K562 (cell line): ENCODE data around the gene SORCS2. TPM values are rescaled to one million over a fixed set of nuclear protein-coding genes. Genes with fewer than 3 reads are reported as not detected.

Experiments
- ATAC-seq: fragments of 200-7000 bp; cut with Tn5 transposase; 3 replicates; pipeline ENCODE4 v1.9.1; 2020; ENCODE audit warnings: moderate library complexity
- BruUV-seq: library from RNA; stranded (reverse); fragments of 400-500 nt; replicated peaks from 2 replicates; lab custom pipeline; 2021; lab: Mats Ljungman, UMichigan
- CTCF ChIA-PET: fragments of 300-600 bp; formaldehyde crosslinking; extraction: SDS; loops from one replicate; lab custom pipeline; 2021; ENCODE audit warnings: low intra/inter-chr PET ratio; lab: Yijun Ruan, JAX
- POLR2A ChIA-PET: fragments of 300-600, 350-650 bp; sonication (Branson Sonifier 250); formaldehyde crosslinking; extraction: SDS; loops from one replicate; lab custom pipeline; 2021; ENCODE audit warnings: antibody characterized with exemption, inconsistent platforms; lab: Yijun Ruan, JAX
- DNase-seq, 4 experiments: peaks; one replicate each; pipeline versions ENCODE4 v3.0.0 to v3.0.0-alpha.2; 2011 to 2018; ENCODE audit warnings: low spot score in 3 of 4, mixed read lengths in 3 of 4; ENCODE audit errors: extremely low read depth in 1 of 4
- FAIRE-seq: peaks from 2 replicates; lab custom pipeline; 2011; peaks lifted over from hg19 to GRCh38; lab: Jason Lieb, UNC
- H2AFZ ChIP-seq: 2 replicates; pipeline ENCODE4 v1.6.0; 2011; ENCODE audit warnings: low read depth, low read length, control low read depth, inconsistent platforms
- H3K27ac ChIP-seq: fragments of 200-600 bp; 3 replicates; pipeline ENCODE4 v1.8.0; 2011; ENCODE audit warnings: low read depth, mild to moderate bottlenecking, control low read depth, inconsistent platforms, low read length, moderate library complexity, mixed read lengths; ENCODE audit errors: extremely low read depth
- H3K27me3 ChIP-seq, 2 experiments: fragments of 300-600 bp in 1 of 2; 2 replicates in 1 of 2; 3 replicates in 1 of 2; pipeline versions ENCODE4 v1.6.0 to v1.8.0; 2011; ENCODE audit warnings: inconsistent platforms in 2 of 2, low read length in 2 of 2, mild to moderate bottlenecking in 1 of 2, mixed read lengths in 1 of 2, moderate library complexity in 1 of 2; ENCODE audit not compliant: control insufficient read depth in 2 of 2, insufficient read depth in 2 of 2
- H3K36me3 ChIP-seq: fragments of 300-600 bp; 3 replicates; pipeline ENCODE4 v1.8.0; 2011; ENCODE audit warnings: mild to moderate bottlenecking, low read length, inconsistent platforms; ENCODE audit not compliant: control insufficient read depth, insufficient read depth
- H3K4me1 ChIP-seq, 2 experiments: fragments of 200-600 bp in 1 of 2; replicated peaks in 1 of 2; 2 replicates in 1 of 2; 3 replicates in 1 of 2; pipeline versions ENCODE4 v1.5.1 to v1.8.0; 2011; ENCODE audit warnings: inconsistent platforms in 2 of 2, low read length in 2 of 2, mild to moderate bottlenecking in 1 of 2, mixed read lengths in 1 of 2, moderate library complexity in 1 of 2; ENCODE audit not compliant: control insufficient read depth in 2 of 2, insufficient read depth in 2 of 2
- H3K4me2 ChIP-seq: 2 replicates; pipeline ENCODE4 v1.6.1; 2011; ENCODE audit warnings: low read length, control low read depth, inconsistent platforms, mixed read lengths; ENCODE audit not compliant: insufficient read depth
- H3K4me3 ChIP-seq: fragments of 200-600 bp; sonication (generic), shearing (Covaris generic); 2 replicates; pipeline ENCODE4 v1.5.1; 2016; ENCODE audit warnings: control low read depth, inconsistent platforms
- H3K79me2 ChIP-seq: fragments of 200-600 bp; 3 replicates; pipeline ENCODE4 v1.8.0; 2011; ENCODE audit warnings: low read length, inconsistent platforms; ENCODE audit not compliant: control insufficient read depth, insufficient read depth
- H3K9ac ChIP-seq, 2 experiments: 2 replicates each; pipeline versions ENCODE4 v1.6.0 to v1.6.1; 2011; ENCODE audit warnings: low read depth in 2 of 2, low read length in 2 of 2, control low read depth in 1 of 2, inconsistent platforms in 1 of 2, mild to moderate bottlenecking in 1 of 2, mixed read lengths in 1 of 2; ENCODE audit not compliant: insufficient read depth in 1 of 2
- H3K9me1 ChIP-seq: one replicate; pipeline ENCODE4 v1.6.0; 2011; ENCODE audit warnings: inconsistent platforms, mild to moderate bottlenecking, low read length, moderate library complexity; ENCODE audit not compliant: control insufficient read depth, insufficient read depth
- H3K9me3 ChIP-seq: replicated peaks from 2 replicates; pipeline ENCODE4 v1.5.1; 2011; ENCODE audit warnings: low read depth, low read length, inconsistent platforms; ENCODE audit not compliant: control insufficient read depth, insufficient read depth
- H4K20me1 ChIP-seq: replicated peaks from 2 replicates; pipeline ENCODE4 v1.6.1; 2011; ENCODE audit warnings: low read length, inconsistent platforms, mixed read lengths; ENCODE audit not compliant: control insufficient read depth, insufficient read depth
- IFI16 ChIP-seq: fragments of 250-450 bp; sonication (Bioruptor Pico); IDR thresholded peaks from 2 replicates; pipeline ENCODE4 v2.1.2; 2022; ENCODE audit warnings: mild to moderate bottlenecking, inconsistent platforms
- OTX1 ChIP-seq: fragments of 450-650 bp; formaldehyde crosslinking; IDR thresholded peaks from 2 replicates; pipeline ENCODE4 v1.4.0; 2022; ENCODE audit warnings: mild to moderate bottlenecking
- TAF15 ChIP-seq: fragments of 200-400 bp; formaldehyde crosslinking; IDR thresholded peaks from 2 replicates; pipeline ENCODE4 v1.6.1; 2017; ENCODE audit warnings: mild to moderate bottlenecking, low read depth, low read length, moderate library complexity
- U2AF1 ChIP-seq: fragments of 200-400 bp; formaldehyde crosslinking; optimal IDR thresholded peaks from 2 replicates; pipeline ENCODE3; 2017; ENCODE audit warnings: mild to moderate bottlenecking, low read depth, low read length, moderate library complexity
- ZNF583 ChIP-seq: fragments of 250-450 bp; sonication (Bioruptor Pico); IDR thresholded peaks from 2 replicates; pipeline ENCODE4 v1.4.0; 2020
- WGBS: fragments of 100-300 bp; shearing (Covaris generic); methylation state at CpG from one replicate; pipeline ENCODE4 v1.1.6; 2016; ENCODE audit warnings: low coverage, mixed read lengths; ENCODE audit not compliant: insufficient coverage; ENCODE audit errors: missing lambda C conversion rate; 5-methylcytosine and 5-hydroxymethylcytosine counted together
- in situ Hi-C: fragments of 300-500 bp; cut with MboI; formaldehyde crosslinking; loops from 4 replicates; pipeline ENCODE4 v1.15.0; 2018; ENCODE audit warnings: inconsistent platforms, mixed read lengths
- intact Hi-C: fragments of 100-400 bp; cut with micrococcal nuclease; formaldehyde crosslinking; loops from 2 replicates; pipeline ENCODE4 v1.14.2; 2022
- polyA plus RNA-seq, 8 experiments: library from polyadenylated mRNA; depleted of rRNA in 4 of 8; stranded (reverse) in 5 of 8; unstranded in 3 of 8; fragments of >200 nt; fragmentation: Nextera tagmentation in 2 of 8; fragmentation: Illumina TruSeq in 1 of 8; extraction: Ambion mirVana in 2 of 8; extraction: Trizol in 1 of 8; gene quantifications; 2 replicates each; pipeline versions ENCODE4 v1.2.1 to v1.2.3, GENCODE V29; 2011 to 2014; ENCODE audit warnings: inconsistent platforms in 1 of 8, missing spikeins in 1 of 8
- total RNA-seq, 7 experiments: library from RNA; depleted of rRNA in 6 of 7; stranded (reverse); fragments of >200 nt in 6 of 7; fragmentation: Illumina TruSeq in 2 of 7; extraction: Trizol in 2 of 7; gene quantifications; 2 replicates each; pipeline versions ENCODE4 v1.2.1 to v1.2.3, GENCODE V29; 2011 to 2021; ENCODE audit warnings: low replicate concordance in 1 of 7
- TF ChIP-seq, protein P1 (sequence below): IDR thresholded peaks from 2 replicates; pipeline ENCODE4 v1.6.1; 2014; ENCODE audit warnings: antibody characterized with exemption

SORCS2 gene
- total and polyA plus RNA-seq, 9 of the 15 experiments (the other 6 are each of a cell fraction or from before 2014, with no cell fraction given), result not detected

DNA sequence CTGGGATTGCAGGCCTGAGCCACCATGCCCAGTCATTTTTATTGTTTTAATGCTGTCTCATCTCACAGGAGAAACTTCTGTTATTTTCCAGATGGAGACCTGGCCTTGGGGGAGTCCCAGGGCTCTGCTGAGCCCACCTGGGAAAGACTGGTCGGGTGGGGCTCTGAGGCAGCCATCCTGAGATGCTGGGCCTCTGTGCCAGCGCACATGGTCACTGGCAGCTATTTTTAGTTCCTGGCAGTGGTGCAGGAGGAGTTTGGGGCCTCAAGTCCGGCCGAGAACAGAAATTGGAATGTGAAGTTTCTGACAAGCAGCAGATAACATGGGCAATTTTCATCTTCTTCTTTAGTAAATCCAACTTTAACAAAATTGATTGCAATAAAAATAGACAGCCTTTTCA, 44.5 kb downstream of the SORCS2 start:
- intact Hi-C loops, result no loop called here
- Histone ChIP-seq H3K4me3 (no peak overlapping the region), H3K9me1 (no peaks in the 10 kb centered on the region), H3K4me2 (no peak overlapping the region), H3K79me2 (no peaks in the 10 kb centered on the region), H3K9me3 (peaks cover 6% of the 10 kb centered on the region), H3K9ac (no peak overlapping the region), H2AFZ (no peak overlapping the region), H3K4me1 (no peaks in the 10 kb centered on the region), H3K27me3 (peaks cover 0 to 45% of the 10 kb centered on the region in 2 experiments; a peak in 3 of 5 replicates), H3K36me3 (no peaks in the 10 kb centered on the region), H4K20me1 (0 out of 2 replicates have a peak, but pooled peaks cover 9% of the 10 kb centered on the region), H3K27ac (no peak overlapping the region)
- ATAC-seq (no peak), FAIRE-seq (no peak), DNase-seq (no peak)
- TF ChIP-seq, protein P1, sequence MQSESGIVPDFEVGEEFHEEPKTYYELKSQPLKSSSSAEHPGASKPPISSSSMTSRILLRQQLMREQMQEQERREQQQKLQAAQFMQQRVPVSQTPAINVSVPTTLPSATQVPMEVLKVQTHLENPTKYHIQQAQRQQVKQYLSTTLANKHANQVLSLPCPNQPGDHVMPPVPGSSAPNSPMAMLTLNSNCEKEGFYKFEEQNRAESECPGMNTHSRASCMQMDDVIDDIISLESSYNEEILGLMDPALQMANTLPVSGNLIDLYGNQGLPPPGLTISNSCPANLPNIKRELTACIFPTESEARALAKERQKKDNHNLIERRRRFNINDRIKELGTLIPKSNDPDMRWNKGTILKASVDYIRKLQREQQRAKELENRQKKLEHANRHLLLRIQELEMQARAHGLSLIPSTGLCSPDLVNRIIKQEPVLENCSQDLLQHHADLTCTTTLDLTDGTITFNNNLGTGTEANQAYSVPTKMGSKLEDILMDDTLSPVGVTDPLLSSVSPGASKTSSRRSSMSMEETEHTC, result no peak
- no peak for TF ChIP-seq IFI16 (CRISPR knock-in tag)
- ChIA-PET POLR2A (no interaction called here), CTCF (no interaction called here)
- in situ Hi-C loops, result no loop called here
- BruUV-seq, result no TSS peak
- 0% methylated on average over 4 of the region's 4 CpGs for WGBS

DNA sequence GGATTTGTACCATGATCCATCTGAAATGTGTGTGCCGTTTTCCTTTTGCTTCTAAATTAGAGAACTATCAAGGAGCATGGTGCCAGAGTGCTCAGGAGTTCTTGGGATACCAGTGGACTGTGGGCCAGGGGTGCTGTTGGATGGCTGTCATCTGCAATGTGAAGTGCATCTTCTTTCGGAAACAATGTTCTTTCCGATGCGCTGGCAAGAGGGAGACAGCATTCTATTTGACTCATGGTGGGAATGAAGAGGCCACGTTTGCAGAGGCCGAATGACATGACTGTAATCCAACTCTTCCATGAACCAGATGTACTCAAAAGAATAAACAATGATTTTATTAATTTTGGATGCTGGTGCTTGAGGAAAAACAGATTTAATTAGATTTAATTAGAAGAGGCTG, 45.5 kb downstream of the SORCS2 start:
- Histone ChIP-seq H3K4me1 (no peaks in the 10 kb centered on the region), H3K9me1 (no peaks in the 10 kb centered on the region), H2AFZ (no peak overlapping the region), H3K27me3 (peaks cover 0 to 55% of the 10 kb centered on the region in 2 experiments; a peak in 4 of 5 replicates), H3K4me3 (no peak overlapping the region), H3K79me2 (no peaks in the 10 kb centered on the region), H4K20me1 (0 out of 2 replicates have a peak, but pooled peaks cover 10% of the 10 kb centered on the region), H3K9me3 (peaks cover 6% of the 10 kb centered on the region), H3K36me3 (no peaks in the 10 kb centered on the region), H3K27ac (no peak overlapping the region), H3K9ac (no peak overlapping the region), H3K4me2 (no peak overlapping the region)
- 3% methylated on average over 6 of the region's 6 CpGs for WGBS
- in situ Hi-C loops, result no loop called here
- intact Hi-C loops, result no loop called here
- TF ChIP-seq OTX1 (CRISPR knock-in tag) (no peak), TAF15 (no peak), ZNF583 (CRISPR knock-in tag) (no peak), U2AF1 (no peak)
- POLR2A ChIA-PET, result interaction anchor here (0.6 to 1.3 kb wide), 2 partner anchors 15 to 16 kb away, joined by 3 read pairs; no protein-coding TSS in a partner anchor
- BruUV-seq, result no TSS peak
- ATAC-seq (no peak), FAIRE-seq (no peak), DNase-seq (no peak)
- CTCF ChIA-PET, result no interaction called here
